Esophagus muscularis mucosa (tissue), 4 donors: ENCODE results near the gene CD300E.
"Not testable (repeated sequence)": the region's sequence is repeated elsewhere in the genome, so short reads cannot be mapped to it uniquely, and the experiment has no call there.

Experiments
- EP300 ChIP-seq: sonication (generic); formaldehyde crosslinking; IDR thresholded peaks from one replicate; pipeline ENCODE4 v1.6.1; 2017; ENCODE audit warnings: antibody characterized with exemption
- POLR2A ChIP-seq: fragments of 450-650 bp; IDR thresholded peaks from one replicate; pipeline ENCODE4 v1.6.1; 2017; ENCODE audit warnings: antibody characterized with exemption, moderate library complexity, mild to moderate bottlenecking, low read depth
- POLR2AphosphoS5 ChIP-seq, 2 donors: sonication (generic); formaldehyde crosslinking; IDR thresholded peaks; one replicate each; pipeline ENCODE4 v1.6.1; 2017; ENCODE audit warnings: antibody characterized with exemption in 2 of 2
- TF ChIP-seq, protein P1 (sequence below), 3 experiments: fragments of 200-600 bp in 2 of 3; fragments of 450-650 bp in 1 of 3; sonication (generic) in 2 of 3; IDR thresholded peaks; one replicate each; pipeline ENCODE4 v1.5.1; 2017 to 2019; ENCODE audit warnings: antibody characterized with exemption in 3 of 3, mild to moderate bottlenecking in 2 of 3, moderate library complexity in 1 of 3

DNA sequence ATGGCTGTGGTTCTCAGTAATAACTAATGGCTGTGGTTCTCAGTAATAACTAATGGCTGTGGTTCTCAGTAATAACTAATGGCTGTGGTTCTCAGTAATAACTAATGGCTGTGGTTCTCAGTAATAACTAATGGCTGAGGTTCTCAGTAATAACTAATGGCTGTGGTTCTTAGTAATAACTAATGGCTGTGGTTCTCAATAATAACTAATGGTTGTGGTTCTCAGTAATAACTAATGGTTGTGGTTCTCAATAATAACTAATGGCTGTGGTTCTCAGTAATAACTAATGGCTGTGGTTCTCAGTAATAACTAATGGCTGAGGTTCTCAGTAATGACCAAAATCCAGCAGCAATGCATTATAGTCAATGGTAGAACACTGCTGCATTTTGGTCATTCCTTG lies 49.9 kb downstream of the CD300E start:
- TF ChIP-seq, protein P1, sequence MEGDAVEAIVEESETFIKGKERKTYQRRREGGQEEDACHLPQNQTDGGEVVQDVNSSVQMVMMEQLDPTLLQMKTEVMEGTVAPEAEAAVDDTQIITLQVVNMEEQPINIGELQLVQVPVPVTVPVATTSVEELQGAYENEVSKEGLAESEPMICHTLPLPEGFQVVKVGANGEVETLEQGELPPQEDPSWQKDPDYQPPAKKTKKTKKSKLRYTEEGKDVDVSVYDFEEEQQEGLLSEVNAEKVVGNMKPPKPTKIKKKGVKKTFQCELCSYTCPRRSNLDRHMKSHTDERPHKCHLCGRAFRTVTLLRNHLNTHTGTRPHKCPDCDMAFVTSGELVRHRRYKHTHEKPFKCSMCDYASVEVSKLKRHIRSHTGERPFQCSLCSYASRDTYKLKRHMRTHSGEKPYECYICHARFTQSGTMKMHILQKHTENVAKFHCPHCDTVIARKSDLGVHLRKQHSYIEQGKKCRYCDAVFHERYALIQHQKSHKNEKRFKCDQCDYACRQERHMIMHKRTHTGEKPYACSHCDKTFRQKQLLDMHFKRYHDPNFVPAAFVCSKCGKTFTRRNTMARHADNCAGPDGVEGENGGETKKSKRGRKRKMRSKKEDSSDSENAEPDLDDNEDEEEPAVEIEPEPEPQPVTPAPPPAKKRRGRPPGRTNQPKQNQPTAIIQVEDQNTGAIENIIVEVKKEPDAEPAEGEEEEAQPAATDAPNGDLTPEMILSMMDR (IDR thresholded peaks at IDR 0.05): not testable (repeated sequence)
- TF ChIP-seq POLR2AphosphoS5 (IDR thresholded peaks at IDR 0.05); EP300; POLR2A: not testable (repeated sequence)
